ENCODE measurements around the gene SLC39A12. TPM values are rescaled to one million over a fixed set of nuclear protein-coding genes. Genes with fewer than 3 reads are reported as not detected.

SLC39A12 gene
- total RNA-seq, 6 experiments from 2014 or later, result not detected

DNA sequence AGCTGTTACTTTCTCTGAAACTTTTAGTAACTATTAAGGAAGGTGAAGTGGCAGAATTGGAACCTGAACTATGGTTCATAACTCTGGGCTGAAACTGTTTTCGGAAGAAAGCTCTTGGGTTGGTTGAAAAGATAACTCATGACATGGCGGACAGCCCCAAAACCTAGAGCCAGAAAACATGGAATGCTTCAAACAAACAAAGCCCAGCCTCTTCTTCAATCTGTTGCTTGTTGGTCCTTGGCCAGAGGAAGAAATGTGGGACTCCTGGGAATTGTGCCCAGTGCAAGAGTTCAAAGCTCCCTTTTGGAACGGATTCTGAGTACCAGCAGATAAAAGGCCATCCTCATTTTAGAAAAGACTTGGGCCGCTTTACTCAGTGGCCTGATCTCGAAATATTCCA lies 135.6 kb downstream of the SLC39A12 start:
- DNase-seq, result no peak

More for the DNA sequence above, 135.6 kb downstream of the SLC39A12 start:
- Mint-ChIP-seq H3K4me1 (ENCODE audit: low read depth) (no peaks in the 10 kb centered on the region), H3K36me3 (ENCODE audit: low read depth) (no peaks in the 10 kb centered on the region), H3K4me3 (no peak overlapping the region), H3K9me3 (no peaks in the 10 kb centered on the region), H3K27ac (no peak overlapping the region), H3K27me3 (ENCODE audit: insufficient read depth) (peaks cover 3% of the 10 kb centered on the region)
- TF ChIP-seq, protein P1, sequence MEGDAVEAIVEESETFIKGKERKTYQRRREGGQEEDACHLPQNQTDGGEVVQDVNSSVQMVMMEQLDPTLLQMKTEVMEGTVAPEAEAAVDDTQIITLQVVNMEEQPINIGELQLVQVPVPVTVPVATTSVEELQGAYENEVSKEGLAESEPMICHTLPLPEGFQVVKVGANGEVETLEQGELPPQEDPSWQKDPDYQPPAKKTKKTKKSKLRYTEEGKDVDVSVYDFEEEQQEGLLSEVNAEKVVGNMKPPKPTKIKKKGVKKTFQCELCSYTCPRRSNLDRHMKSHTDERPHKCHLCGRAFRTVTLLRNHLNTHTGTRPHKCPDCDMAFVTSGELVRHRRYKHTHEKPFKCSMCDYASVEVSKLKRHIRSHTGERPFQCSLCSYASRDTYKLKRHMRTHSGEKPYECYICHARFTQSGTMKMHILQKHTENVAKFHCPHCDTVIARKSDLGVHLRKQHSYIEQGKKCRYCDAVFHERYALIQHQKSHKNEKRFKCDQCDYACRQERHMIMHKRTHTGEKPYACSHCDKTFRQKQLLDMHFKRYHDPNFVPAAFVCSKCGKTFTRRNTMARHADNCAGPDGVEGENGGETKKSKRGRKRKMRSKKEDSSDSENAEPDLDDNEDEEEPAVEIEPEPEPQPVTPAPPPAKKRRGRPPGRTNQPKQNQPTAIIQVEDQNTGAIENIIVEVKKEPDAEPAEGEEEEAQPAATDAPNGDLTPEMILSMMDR (IDR thresholded peaks at IDR 0.05), result no peak

Other genes starting within 250 kb of the SLC39A12 start
- gene TMEM236, start 199.7 kb upstream of the SLC39A12 start, total RNA-seq (2021; fragmentation: NEBNext Ultra II Directional; extraction: Animal tissue kit (Norgen Biotek cat#: 25700)), result under 1 TPM; 0.07 to 0.20 (median 0.09) TPM
- gene MRC1, start 142.6 kb upstream of the SLC39A12 start, total RNA-seq (2021; fragmentation: NEBNext Ultra II Directional; extraction: Animal tissue kit (Norgen Biotek cat#: 25700)), result under 1 TPM in 2 of 6 experiments, not detected in 4; 0.02 to 0.06 TPM
- not detected for gene CACNB2, start 188.5 kb downstream of the SLC39A12 start, total RNA-seq (2021; fragmentation: NEBNext Ultra II Directional; extraction: Animal tissue kit (Norgen Biotek cat#: 25700))